Stimulated activated CD4-positive, alpha-beta T cell treated with anti-CD3 and anti-CD28 coated beads, Interleukin-4, amount 100 ng/mL, for 4 hours (primary cell): ENCODE results near the gene DAGLA.
A peak's percentile ranks its signal among the peaks of the same experiment; 100 is the strongest.

ENCODE experiments used
- DNase-seq, 2 experiments: peaks; one replicate each; pipeline ENCODE4 v3.0.0-alpha.2; 2020

The DAGLA gene

DNA sequence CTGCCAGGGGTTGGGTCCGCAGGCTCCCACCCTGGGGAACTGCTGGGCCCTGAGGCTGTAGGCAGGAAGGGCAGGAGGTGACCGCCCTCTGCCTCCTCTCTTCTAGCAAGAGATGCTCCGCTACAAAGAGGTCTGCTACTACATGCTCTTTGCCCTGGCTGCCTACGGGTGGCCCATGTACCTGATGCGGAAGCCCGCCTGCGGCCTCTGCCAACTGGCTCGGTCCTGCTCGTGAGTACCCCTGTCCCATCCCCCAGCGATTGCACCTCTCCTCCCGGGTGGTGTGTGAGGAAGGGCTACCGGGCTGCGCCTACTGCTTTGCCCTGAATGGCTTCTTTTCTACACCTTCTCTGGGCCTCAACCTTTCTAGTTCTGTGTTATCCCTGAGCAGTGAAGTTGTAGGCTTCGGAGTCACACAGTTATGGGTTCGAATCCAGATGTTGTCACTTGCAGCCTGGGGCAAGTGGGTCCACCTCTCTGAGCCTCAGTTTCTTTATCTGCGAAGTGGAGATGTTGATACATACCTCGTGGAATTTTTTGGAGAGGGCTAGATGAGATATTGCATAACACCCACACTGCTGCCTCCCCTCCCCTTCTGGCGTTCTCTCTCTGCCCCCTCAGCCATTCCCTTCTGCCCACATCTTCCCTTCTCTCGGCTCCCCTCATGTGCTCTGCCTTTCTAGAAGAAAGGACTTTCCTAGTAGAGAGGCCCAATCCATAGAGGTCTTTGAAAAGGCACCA lies 51.2 kb downstream of the DAGLA start:
- no peak for DNase-seq

DNA sequence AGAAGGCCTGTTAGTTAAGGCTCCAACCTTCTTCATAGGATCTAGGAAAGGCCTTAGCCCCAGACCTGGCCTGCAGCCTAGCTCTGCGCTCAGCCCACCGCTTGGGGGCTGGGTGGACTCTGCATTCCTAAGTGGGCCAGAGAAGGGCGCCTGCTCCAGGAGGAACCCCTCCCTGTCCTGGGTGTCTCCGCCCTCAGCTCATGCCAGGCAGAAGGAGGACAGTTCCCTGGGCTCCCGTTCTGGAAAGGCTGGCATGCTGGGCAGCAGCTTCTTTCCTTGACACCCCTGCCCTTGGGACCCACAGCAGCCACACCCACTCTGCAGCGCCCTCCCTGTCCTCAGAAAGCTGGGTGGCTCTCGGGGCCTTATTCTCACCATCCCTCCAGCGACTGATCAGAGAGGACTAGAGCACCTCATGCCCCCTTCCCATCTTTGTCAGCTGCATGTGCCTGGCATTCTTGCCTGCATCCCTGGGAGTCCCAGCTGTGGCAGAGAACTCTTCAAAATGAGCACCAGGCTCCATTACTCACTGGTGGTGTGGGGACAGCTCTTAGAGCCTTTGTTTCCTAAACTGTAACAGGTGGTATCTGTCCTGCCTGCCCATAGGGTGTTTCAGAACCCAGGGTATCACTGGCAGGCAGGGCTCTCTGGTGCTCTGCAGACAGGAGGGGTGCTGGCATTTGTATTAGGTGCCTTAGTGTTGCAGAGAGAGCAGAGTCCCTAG lies 51.9 kb downstream of the DAGLA start:
- DNase-seq, result no peak

DNA sequence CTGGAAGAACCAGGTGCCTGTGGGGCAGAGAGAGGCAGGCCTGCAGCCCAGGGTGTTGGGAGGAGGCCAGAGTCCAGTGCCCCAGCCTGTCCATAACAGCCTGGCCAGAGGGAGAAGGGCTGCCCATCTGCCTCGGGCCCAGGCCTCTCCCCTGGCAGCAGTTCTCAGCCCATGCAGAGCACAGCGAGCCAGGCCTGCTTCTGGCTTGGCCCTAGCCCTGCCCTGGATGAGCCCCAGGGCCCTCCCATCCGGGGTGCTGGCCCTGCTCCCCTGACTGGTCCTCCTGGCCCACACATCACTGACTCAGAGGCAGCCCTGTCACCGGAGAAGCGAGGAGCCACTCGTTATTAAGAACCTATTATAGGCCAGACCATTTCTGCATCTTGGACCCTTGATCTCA lies 52.5 kb downstream of the DAGLA start:
- DNase-seq, result no peak

DNA sequence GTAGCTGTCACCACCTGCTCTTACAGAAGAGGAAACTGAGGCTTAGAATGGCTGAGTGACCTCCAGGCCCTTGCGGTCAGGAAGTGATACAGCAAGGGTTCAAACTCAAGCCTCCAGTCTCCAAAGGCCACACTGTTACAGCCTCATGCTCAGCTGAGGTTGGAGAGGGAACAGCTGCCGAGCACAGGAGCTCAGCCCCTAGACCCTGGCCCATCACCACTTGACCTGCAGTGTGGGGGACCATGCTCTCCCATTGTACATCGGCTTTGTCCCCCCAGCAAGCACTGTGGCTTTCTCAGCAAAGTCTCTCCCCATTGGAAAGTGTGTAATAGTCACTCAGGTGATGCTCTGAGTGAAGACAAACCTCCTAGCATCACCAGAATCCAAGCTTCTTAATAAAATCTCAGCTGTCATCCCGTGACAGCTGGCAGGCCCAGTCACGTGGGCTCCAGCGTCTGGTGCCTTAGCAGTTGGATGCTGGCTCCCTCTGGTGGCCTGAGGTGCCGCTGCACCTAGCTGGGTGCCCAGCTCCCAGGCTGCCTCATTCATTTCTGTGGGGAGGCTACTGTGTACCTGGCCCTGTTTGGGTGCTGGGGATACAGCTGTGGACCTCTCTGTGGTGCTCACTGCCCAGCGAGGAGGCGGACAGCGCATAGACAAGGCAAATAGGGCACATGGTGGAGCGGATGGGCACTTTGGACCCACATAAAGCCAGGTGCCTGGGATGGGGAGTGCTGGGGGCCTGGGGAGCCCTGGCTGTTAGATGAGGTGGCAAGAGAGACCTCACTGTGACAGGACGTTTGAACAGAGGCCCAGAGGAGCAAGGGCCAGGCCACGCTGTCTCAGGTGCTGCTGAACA lies 53.2 kb downstream of the DAGLA start:
- peak; percentile 78 to 79 for DNase-seq

DNA sequence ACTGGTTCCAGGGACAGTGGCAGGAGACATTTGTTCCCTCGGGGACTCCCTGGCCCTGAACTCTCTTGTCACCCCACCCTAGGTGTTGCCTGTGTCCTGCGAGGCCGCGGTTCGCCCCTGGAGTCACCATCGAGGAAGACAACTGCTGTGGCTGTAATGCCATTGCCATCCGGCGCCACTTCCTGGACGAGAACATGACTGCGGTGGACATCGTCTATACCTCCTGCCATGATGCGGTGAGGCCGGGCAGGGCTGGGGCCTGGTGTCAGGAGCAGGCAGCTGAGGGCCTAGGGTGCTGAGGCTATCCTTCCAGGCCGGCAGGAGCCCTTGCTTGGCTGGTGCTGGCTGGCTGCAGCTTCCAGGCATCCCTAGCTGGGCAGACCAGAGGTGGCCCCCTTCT lies 54.6 kb downstream of the DAGLA start:
- DNase-seq, result no peak

DNA sequence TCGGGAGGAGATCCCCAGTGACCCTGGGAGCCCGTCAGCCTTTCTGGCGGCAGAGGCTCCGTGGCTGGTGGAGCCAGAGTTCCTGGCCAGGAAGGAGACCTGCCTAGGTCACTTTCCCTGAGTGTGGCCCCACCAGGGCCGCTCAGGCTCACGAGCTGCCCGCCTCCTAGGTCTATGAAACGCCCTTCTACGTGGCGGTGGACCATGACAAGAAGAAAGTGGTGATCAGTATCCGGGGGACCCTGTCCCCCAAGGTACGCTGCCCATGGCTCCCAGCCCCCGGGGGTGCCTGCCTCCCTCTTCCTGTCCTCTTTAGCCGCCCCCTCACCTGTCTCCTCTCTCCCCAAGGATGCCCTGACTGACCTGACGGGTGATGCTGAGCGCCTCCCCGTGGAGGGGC lies 55.2 kb downstream of the DAGLA start:
- no peak for DNase-seq

DNA sequence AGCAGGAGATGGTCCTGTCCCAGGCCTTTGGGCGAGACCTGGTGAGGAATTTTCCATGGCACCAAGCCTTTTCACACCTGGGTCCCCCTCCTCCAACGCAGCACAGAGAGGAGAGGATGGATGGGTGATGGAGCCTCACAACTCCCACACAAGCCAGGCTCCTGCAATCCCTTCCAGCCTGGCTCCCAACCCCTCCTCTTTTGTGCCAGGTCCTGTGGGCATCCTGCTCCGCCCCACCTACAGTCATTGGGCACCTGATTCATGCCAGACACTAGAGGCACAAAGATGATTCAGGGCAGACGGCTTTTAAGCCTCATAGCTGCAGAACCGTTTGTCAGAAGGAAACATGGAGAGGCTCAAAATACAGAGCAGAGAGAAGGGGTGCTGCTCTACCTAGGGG lies 56.1 kb downstream of the DAGLA start:
- DNase-seq, result no peak

DNA sequence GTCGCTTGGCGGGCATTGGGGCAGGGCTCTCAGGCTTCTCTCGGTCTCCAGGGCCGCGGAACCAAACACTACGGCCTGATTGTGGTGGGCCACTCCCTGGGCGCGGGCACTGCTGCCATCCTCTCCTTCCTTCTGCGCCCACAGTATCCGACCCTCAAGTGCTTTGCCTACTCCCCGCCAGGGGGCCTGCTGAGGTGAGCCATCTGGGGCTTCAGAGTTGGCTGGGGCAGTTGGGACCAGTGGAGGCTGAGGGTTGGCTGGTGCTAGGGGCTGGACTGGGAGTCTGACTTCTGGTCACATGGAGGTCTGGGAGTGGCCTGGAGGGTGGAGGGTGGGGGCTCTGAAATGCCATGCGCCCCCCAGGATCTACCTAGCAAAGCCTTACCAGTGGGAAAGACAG lies 56.9 kb downstream of the DAGLA start:
- DNase-seq, result no peak

DNA sequence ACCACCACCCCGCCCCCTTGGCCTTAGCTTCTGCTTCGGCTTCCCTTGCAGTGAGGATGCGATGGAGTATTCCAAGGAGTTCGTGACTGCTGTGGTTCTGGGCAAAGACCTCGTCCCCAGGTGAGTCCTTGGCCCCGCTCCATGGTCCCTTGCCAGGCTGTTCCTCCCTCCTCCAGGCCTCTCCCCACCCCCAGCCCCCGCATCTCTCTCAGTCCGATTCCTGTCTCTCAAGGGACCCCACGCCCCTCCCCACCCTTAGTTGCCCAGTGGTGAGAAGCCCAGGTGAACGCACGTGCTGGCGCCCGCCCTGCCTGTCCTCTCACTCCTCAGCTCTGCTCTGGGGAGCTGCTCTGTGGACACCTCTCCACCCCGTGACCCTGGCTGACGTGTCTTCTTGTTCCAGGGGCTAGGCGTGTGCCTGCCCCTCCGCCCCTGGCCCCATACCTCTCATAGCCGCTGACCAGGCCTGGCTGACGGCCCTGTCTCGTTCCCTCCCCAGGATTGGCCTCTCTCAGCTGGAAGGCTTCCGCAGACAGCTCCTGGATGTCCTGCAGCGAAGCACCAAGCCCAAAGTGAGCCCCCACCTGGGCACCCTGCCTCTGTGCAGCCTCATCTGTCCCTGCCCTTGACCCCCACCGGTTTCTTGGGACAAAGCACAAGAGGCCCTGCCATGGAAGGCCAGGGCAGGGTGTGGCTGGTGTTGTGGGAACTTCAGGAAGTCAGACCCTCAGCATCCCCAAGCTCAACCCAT lies 57.6 kb downstream of the DAGLA start:
- DNase-seq, result no peak

DNA sequence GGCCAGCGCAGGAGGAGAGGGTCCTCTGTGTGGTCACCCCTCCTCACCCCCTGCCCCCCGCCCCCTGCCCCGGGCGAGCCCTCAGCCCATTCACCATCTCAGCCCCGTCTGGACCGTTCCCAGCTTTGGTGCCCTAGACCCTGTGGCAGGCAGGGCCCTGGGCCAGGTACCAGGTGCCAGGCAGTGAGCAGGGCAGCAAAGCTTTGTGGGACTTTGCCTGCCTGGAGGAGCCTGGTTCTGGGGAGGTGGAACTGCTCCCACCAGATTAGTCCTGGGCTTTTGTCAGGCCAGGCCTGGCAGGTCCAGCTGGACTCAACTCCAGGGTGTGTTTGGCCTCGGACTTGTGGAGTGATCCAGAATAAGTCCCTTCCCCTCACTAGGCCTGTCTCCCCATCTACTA lies 58.6 kb downstream of the DAGLA start:
- no peak for DNase-seq

DNA sequence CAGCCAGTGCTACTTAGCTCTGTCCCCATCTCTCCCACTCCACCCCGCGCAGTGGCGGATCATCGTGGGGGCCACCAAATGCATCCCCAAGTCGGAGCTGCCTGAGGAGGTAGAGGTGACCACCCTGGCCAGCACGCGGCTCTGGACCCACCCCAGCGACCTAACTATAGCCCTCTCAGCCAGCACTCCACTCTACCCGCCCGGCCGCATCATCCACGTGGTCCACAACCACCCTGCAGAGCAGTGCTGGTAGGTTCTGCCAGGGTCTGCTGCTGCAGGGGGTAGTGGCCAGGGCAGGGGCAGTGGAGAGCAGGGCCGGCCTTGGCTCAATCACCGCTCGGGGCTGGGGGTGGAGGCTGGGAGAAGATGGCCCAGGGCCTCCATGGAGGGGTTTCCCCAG lies 59.2 kb downstream of the DAGLA start:
- DNase-seq, result no peak

DNA sequence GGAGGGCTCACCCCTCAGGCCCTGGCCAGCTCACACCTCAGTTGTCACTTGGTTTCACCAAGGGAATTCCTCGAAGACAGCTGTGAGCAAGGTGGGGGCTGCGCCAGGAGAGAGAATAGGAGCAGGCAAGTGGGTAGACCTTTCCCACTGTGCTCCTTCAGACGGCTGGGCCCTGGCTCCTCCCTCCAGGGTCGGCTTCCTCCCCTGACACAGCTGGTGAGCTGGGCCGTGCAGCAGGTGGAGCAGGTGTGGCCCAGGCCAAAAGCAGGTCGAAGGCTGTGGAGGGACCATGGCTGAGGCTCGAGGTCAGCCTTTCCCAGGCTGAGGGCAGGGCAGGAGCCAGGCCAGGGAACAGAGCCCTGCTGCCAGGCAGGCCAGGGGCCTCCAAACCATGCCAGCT lies 59.8 kb downstream of the DAGLA start:
- no peak for DNase-seq

DNA sequence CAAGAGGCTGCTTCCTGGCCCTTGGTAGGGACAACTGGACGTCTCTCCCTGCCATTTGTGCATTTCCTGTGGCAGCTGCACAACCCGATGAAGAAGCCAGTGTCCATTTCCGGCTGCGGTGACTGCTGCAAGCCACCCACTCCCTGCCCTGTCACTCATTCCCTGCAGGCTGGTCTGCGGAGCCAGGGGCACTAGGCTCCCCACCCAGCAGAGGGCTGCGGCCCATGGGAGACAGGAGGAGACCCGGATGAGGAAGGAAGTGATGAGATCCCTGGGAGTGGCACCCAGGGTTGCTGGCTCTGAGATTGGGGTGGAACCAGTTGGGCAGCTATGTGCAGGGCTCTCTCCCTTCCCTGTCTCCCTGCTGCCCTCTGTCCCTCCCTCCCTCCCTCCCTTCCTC lies 62.2 kb downstream of the DAGLA start:
- DNase-seq, result no peak

DNA sequence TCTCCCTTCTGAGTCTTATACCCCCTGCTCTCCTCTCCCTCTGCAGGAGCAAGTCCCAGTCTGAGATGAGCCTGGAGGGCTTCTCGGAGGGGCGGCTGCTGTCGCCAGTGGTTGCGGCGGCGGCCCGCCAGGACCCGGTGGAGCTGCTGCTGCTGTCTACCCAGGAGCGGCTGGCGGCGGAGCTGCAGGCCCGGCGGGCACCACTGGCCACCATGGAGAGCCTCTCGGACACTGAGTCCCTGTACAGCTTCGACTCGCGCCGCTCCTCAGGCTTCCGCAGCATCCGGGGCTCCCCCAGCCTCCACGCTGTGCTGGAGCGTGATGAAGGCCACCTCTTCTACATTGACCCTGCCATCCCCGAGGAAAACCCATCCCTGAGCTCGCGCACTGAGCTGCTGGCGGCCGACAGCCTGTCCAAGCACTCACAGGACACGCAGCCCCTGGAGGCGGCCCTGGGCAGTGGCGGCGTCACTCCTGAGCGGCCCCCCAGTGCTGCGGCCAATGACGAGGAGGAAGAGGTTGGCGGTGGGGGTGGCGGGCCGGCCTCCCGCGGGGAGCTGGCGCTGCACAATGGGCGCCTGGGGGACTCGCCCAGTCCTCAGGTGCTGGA lies 63.4 kb downstream of the DAGLA start:
- DNase-seq, result no peak

DNA sequence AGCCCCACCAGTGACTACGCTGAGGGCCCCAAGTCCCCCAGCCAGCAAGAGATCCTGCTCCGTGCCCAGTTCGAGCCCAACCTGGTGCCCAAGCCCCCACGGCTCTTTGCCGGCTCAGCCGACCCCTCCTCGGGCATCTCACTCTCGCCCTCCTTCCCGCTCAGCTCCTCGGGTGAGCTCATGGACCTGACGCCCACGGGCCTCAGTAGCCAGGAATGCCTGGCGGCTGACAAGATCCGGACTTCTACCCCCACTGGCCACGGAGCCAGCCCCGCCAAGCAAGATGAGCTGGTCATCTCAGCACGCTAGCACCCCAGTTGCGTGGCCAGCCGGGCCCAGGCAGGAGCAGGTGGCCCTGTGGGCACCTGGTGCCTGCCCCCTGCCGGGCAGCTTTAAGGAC lies 64.0 kb downstream of the DAGLA start:
- DNase-seq, result no peak

DNA sequence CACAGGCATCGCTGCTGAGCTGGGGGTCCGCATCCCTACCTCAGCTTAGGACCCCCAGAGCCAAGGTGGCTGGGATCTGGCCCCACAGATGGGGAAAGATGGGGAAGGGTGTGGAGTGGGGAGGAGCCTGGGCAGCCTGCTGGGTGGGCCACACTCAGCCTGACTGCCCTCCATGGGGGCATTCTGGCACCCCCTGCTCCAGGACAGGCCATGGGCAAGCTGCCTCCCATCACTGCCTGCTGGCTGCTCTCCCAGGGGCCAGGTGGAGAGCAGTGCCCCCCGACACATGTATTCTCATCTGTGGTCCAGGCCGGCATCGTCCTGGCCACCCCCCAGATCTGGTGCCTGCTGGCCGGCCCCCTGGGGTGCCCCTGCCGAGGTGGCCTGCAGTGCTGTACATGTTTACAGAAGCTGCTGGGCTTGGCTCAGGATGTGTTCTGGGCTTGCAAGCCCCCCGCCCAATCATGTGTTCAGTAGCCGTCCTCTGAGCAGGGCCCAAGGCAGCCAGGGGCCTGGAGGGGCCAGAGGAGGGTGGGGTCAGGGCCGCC lies 64.5 kb downstream of the DAGLA start:
- DNase-seq, result no peak

DNA sequence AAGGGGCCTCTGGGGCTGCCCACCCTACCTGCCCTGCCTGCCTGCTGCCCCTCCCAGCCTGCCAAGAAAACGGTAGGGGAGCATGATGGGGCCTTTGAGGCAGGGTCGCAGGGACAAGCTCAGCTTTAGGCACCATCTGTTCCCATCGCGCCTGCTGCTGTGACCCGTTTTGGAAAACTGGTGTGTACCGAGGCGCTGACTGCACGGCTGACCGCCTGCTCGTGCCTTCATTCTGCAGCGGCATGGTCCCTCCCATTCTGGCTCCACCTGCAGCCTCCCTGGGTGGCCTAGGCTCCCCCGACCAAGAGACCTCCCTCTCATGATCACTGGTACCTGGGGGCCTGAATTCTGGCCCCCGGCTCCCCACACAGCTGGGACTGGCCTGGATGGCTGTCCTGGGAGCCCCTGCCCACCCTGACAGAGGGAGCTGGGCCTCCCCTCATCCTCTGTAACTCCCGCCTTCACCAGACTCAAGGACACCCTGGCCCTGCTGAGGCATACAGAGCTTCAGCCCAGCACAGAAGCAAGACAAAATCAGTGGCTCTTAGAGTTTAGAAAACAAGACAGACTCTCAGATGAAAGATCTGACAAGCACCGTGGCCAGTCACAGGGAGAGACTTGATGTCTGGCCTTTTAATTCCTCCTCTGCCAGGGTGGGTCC lies 65.7 kb downstream of the DAGLA start:
- DNase-seq, result no peak

DNA sequence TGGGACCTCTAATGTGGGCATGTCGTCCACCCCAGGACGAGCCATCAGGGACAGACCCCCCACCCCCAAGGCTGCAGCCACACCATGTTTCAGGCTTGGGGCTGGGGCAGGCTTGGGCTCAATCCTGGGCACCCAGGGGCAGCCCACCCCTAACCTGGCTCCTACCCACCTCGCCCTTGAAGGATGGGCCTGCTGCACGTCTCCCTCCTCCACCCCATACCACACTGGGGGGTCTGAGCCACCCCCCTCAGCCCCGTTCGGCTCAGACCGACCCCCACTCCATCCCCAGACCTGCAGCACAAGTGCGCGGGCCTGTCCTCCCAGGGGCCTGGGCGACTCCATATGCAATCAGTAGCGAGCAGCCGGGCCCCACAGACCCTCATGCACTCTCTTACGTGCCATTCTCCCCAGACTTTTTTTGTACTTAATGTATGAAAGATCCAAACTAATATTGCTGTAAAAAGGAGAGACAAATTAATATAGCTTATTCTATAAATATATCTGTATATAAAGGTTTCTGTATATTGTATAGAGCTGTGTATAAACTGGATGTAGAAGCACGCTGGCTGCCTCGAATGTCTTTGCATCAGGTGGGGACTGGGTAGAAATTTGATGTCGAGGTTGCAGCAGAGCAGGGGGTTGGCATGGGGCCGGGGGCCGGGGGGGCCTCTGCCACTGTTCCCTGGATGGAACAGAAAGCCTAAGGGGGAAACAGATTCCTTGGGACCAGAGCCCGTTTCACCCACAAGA lies 66.4 kb downstream of the DAGLA start:
- DNase-seq, result no peak

DNA sequence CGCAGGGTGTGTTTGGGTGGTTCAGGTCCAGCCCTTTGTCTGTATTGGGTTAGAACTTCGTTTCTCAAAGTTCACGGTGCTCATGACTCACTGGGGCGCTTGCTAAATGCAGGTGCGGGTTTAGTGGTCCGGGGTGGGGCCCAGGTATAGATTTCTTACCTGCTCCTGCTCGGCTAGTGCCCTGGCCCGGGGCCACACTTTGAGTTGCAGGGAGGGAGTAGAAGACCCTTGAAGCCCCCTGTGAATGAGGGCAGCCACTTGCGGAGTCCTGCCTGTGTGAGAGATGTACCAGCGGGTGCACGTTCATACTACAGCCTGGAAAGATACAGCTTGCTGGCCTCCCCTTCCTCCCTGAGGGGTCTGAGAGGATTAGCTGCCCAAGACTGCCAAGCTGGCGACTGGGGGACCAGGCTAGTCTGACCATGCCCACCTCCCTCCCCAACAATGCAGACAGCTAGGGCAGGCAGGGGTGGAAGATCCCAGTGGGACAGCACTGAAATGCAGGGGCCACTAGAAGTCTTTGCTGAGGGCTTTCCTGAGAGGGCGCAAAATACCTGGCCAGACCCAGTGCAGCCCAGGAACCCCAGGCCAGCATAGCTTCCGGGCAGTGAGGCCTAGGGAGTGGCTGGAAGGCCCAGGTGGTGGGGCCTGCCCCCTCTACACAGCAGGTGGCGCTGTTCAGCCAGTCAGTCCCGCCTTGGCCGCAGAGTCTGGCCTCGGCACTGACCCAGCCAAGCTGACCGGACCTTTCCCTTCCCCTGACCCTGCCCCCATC lies 67.2 kb downstream of the DAGLA start:
- DNase-seq, result peak in 1 of 2 experiments; percentile 28

DNA sequence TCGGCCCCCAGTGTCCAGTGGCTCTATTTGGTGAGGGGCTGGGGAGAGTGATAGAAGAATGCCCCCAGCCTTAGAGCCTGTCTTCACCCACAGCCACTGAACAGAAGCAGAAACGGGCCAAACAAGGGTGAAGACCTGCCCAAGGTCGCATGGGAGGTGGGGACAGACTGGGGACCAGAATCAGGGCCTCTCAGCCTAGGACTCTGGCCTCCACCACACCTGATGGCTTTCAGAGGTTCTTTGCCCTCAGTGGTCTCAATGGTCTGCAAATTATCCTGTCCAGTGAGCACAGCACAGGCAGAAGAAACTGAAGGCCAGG lies 67.7 kb downstream of the DAGLA start:
- DNase-seq, result no peak
